ENCODE measurements around the gene LAMP5.

Gene LAMP5, protein sequence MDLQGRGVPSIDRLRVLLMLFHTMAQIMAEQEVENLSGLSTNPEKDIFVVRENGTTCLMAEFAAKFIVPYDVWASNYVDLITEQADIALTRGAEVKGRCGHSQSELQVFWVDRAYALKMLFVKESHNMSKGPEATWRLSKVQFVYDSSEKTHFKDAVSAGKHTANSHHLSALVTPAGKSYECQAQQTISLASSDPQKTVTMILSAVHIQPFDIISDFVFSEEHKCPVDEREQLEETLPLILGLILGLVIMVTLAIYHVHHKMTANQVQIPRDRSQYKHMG

DNA sequence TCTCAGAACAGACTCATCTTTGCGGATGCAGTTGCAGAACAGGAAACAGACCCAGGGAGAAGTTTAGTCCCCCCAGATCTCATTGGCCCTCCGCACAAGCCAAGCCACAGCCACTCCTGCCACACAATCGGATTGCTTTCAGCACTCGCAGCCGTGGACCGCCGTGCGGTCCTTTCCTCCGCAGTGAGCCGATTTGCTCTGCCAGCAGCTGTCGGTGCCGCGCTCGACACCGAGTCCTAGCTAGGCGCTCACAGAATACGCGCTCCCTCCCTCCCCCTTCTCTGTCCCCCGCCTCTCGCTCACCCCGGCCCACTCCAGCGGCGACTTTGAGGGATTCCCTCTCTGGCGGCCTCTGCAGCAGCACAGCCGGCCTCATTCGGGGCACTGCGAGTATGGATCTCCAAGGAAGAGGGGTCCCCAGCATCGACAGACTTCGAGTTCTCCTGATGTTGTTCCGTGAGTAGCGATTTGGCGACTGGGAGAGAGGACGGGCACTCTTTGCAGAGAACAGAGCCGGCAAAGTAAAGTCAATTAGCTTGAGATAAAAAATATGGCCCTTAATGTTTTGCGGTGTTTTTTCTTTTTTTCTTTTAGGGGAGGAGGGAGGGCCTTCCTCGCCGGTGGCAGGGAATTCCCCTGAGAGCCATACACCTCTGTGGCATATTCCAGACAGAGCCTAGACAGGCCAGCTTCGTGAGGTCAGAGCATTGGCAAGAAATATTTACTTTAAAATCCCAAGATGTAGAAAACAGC, at the start of gene LAMP5:
LAMP5 (plus strand) TSS at position 130 of the 753 bp plus-strand sequence; CDS start at position 393, 263 bp downstream.
- no peak for DNase-seq

DNA sequence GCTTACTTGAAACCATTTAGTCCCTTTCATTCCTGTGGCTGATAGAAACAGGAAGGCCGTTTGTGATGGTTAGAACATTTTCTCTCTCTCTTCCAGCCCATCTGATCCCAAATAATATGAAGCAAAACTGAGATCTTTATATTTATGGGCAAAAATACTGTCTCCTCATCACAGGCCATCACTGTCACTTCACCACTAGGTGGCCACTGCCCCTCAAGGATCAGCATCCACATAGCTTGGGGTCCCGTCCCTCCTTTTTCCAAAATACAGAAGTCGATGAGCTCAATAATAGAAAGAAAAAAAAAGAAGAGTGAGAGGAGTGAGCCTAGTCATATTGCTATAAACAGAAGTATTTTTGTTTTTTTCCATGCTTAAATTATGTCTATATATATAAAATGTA, 46.4 kb upstream of the LAMP5 start:
- no peak for DNase-seq

DNA sequence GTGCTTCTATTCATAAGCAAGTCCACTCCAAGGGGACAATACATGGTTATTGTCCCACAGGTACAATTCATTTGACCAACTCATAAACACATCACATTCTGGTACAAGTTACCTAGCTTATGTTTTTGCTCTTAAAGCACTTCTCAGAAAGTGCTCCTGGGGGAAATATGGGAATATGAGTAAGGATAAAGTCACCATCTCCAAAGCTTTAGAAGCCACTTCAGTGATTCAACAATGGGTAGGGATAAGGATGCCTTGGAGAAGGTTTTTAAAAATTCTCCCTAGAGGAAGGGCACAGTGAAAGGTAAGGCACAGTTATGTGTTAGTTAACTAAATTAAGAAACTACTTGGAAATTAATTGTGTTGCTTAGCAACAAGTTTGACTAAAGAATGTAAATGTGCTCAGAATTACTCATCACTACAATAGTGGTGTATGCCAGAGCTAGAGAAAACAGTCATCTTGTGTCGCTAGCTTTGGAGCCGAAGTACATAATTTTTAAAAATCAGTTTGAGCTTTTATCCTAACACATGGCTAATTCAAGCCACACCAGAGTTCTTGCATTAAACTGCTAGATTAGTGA, 39.5 kb upstream of the LAMP5 start:
- no peak for DNase-seq

DNA sequence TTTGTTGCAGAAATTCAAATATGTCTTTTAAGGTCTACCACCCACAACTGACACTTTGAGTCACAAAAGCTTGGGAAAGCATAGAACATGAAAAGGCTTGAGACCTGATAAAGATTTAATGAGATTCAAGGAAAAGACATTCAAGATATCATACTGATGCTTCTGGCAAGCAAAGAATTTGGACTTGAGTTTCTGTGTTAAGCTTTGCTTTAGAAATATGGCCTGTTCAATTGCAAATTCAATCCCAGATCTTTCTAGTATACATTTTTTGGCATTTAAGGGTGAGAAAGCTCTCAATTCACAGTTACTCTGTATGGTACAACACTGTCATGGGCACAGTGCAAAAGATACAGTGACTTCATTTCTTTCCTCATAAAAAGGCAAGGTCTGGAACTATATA, 38.9 kb upstream of the LAMP5 start:
- no peak for DNase-seq

DNA sequence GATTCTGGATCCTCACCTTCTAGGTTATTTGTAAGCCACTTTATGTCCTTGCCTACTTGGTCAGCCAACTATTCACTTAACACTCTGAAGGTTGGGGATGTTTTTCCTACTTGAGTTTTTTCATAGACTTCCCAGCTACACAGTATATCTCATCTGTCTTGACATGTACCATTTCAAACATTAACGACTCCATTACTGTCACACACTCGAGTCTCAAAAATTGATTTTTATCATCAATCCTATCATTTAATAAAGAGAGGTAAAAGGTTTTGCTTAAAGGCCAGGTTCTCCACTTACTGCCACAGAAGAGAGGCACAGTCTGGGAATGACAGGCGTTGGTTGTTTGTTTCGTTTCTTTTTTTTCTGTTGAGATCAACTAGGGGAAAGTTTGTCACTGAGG, 38.2 kb upstream of the LAMP5 start:
- no peak for DNase-seq

DNA sequence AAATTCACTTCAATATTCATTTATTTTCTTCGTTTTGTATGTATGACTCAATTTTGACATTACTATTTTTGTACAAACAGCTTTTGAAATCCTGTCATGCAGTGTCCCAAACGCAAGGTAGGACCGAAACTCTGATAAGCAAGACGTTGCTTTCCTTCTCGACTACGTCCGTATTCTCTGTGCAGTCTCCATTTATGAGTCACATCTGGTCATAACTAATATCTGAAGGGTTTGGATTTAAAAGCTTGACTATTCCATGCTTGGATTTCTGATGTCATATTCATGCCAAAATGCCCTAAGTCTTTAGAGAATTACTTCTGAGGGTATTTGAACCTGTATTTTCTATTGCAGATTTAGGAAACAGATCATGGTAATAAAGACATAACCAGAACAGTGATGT, 37.8 kb upstream of the LAMP5 start:
- DNase-seq = no peak

DNA sequence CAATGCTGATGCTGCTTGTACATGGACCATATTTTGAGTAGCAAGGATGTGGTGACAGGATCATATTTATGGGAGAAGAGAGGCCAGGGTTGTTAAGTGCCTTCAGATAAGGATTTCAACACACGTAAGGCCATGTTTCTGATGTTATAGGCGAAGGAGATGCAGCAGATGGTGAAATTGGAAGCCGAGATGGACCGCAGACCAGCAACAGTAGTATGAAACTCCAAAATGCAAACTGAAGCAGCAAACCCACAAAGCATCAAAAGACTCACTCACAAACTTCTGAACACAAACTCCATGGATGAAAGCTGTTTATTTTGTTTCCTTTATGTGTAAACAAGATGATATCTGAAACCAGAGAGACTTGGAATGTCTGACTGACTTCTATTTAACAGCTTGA, 35.6 kb upstream of the LAMP5 start:
- DNase-seq = no peak

DNA sequence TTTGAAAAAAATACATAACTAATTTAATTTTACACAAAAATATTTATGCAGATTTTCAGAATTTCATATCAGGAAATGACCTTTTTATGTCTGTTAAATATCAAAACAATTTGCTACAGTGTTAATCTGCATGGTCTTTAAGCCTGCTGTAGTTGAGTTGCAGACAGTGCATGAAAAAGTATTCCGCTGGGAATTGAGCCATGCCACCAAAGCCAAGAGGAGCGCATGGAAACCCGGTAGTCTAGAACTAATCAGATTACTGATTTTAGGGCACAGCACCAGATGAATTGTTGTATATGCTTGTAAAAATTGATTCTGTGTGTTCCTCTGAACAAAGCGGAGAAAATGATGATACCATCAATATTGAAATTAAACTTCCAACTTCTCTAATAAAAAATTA, 34.3 kb upstream of the LAMP5 start:
- no peak for DNase-seq

DNA sequence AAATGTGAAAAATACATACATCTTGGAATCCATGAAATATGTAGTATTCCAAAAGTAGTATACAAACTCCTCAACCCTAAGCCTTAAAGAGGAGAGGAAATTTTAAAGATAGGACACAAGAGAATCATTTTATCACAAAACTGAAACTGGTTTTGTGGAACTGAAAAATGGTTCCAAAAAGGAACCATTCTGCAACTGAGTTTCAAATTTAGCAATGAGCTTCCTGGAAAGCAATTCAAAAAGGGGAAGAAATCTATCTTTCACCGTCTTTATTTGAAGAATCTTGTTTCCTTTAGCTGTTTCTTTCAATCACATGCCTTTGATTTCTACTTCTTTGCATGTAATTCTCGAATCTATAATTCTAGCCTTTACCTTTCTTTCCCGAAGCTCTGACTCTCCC, 32.2 kb upstream of the LAMP5 start:
- DNase-seq = no peak

DNA sequence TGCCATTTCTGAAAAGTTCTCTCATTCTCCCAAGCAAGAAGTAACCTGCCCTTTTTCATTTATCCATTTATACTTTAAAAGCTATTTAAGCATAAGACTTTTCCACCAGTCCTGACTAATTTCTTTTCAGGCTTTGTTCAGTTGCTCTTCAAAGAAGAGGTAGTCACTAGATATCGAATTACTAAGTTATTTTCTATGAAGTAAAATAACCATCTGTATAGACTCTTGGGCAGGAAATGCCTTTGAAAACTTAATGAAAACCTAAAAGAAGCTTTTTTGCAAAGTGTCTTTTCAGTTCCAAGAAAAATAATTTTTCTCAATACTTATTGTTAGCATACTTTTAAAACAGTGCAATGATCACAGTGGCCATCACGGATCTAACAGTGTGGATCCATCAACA, 31.3 kb upstream of the LAMP5 start:
- no peak for DNase-seq

DNA sequence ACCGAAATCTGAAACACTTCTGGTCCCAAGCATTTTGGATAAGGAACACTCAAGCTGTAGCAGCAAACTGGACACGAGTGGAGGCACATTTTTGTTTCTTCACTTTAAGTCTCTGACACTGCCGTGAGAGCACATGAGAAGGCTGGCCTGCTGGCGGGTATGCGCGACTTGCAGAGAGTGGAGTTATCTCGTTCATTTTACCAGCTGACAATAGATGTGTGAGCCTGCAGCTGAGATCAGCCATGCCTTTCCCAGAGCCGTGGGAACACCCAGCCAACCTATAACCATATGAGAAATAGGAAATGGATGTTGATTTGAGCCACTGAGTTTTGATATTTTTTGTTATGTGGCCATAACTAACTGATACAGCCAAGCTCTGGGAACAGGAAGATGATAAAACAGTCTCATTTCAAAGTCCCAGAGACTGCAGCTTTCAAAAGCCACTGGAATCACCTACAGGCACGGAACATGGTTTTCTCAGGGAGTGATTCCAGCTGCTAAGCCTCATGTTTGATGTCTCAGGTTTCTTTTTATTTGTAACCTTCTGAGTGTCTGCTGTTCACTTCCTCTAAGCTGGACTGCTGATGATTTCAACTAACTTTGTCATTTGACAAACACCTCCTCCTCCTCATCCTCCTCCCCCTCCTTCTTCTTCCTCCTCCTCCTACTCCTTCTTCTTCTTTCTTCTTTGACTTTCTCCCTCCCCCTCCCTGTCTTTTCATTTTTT, 28.6 kb upstream of the LAMP5 start:
- DNase-seq = no peak

DNA sequence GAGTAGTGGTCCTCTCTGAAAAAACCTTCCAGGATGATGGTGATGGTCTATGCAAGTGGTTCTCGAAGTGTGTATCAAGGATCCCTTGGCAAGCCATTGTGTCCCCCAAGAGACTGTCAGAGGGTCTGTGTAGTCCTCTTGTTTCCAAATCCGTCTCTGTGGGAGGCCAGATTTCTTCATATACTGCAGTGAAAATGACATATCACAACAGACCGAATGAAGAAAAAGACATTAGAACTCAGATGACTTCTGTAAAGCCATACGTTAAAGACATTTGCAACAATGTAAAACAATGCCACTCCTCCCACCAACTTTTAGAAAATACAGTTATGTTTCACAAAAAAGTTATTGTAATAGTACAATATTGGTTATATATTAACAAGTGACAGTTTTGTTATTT, 27.2 kb upstream of the LAMP5 start:
- no peak for DNase-seq

DNA sequence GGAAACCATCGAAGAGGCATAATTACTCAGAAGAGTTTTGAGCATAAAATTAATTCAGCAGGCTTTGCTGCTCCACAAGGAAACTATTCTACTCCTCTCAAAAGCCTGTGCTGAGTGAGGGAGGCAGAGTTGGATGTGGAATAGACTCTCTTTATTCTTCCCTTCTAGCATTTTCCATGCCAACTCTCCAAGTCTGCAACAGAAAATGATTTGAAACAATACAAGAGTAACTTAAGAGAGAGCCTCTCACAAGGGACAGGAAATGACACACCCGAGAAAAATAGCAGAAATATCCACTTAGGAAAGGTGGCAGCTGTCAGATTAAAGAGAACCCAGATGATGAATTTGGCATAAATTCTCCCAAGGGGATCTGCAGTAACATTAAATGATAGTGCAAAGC, 26.3 kb upstream of the LAMP5 start:
- DNase-seq = no peak

DNA sequence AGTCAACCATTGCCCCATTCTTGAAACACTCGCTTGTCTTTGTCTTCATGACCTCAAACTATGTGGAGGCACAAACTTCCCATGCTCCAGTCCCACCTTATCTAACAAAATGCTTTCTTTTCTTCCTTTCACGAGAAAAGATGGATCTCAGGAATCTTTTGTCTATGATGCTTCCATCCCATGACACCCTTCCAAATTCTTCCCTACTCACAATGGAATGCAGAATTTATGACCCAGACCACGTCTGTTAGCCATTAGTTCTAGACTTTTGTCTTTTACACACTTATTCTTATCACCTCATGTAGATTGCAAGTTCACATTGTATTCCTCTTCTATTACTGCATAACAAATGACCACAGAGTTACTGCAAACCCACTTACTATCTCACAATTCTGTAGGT, 24.2 kb upstream of the LAMP5 start:
- DNase-seq = no peak

DNA sequence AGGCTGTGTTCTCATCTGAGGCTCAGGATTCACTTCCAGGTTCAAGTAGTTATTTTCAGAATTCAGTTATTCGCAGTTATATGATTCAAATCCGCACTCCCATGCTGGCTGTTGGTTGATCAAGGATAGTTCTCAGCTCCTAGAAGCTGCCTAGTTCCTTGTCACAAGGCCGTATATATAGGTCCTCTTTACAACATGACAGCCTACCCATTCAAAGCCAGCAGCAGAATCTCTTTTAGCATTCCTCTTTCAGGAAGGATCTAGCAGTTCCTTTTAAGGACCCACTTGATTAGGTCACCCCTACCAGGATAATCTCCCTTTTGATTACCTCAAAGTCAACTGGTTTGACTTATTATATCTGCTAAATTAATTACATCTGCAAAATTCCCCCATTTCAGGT, 23.8 kb upstream of the LAMP5 start:
- no peak for DNase-seq

DNA sequence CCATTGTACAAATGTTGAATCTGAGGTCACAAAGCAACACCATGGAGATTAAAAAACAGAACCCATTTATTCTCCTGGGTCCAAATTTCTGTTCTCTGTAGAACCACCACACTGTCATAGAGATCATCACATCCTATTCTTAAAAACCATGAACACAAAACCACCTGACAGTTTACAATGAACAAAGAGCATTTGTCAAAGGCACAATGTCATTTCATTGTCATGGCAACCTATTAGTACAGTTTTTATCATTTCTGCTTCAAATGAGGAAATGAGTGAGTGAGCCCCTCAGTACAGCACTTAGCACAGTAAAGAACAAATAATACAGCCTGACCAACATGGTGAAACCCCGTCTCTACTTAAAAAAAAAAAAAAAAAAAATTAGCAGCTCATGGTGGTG, 23.1 kb upstream of the LAMP5 start:
- no peak for DNase-seq

DNA sequence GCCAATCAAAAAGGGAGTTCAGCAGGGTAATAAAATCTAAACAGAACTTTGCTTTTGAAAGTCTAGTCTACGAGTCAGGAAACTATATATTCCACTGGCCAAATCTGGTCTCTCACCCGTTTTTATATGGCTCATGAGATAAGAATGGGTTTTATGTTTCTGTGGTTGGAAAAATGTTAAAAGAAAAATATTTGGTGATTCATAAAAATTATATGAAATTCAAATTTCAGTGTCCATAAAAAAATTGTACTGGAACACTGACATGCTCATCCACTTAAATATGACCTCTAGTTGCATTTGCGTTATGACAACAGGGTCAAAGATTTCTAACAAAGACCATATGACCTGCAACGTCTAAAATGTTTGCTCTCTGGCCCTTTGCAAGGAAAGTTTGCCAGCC, 22.3 kb upstream of the LAMP5 start:
- DNase-seq = no peak

DNA sequence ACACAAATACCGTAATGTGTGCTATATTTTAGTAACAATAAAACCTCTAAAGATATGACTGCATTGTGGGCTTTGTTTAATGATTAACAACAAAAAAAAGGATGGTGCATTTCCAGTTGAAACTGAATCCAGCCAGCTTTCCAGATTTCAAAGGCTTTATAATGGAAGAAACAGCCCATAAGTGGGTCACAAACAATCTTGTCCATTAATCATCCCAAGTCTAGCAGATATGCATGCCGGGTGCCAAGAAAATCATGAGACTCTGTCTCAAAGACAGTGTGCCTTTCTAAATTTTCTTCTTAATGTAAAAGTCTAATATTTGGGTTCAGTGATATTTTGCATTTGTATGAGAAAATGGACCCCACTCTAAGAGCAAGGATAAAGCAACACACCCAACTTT, 20.6 kb upstream of the LAMP5 start:
- no peak for DNase-seq

DNA sequence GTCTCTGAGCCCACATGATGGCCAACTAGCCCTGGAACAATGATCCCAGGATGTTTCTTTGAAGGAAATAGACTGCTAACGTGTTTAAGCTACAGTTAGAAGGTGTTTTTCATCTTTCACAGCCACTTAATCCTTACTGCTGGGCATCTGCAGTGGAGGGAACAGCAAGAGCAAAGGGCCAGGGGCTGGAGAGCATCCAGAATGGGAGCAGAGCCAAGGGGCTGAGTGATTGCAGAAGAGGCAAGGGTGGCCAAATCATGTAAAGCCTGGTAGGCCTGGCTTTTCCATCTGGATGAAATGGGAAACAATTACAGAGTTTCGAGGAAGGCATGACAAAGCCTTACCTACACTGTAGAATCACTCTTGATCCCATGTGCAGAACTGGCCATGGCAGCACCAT, 18.7 kb upstream of the LAMP5 start:
- no peak for DNase-seq

DNA sequence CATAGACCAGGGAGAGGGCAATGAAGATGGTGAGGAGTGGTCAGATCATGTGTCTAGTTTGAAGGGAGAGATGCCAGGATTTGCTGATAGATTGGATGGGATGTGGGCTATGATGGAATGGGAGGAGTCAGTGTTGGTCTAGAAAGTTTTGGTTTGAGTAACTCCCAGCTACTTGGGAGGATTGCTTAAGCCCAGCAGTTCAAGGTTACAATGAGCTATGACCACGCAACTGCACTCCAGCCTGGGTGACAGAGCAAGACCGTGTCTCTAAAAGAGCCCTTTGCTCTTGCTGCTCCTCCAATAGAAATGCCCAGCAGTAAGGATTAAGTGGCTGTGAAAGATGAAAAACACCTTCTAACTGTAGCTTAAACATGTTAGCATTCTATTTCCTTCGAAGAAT, 18.2 kb upstream of the LAMP5 start:
- no peak for DNase-seq

DNA sequence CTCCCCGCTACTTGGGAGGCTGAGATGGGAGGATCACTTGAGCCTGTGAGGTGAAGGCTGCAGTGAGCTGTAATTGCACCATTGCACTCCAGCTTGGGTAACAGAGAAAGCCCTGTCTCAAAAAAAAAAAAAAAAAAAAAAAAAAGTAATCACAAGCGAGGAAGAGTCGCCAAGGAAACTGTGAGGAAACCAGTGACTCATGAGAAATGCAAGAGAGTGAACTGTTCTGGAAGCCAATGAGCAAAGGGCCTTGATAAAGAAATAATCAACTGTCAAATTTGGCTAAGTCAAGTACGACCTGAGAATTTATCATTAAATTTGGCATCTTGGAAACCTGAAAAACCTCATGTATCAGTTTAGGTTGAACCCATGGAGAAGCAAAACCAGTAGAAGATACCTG, 16.1 kb upstream of the LAMP5 start:
- DNase-seq = no peak

DNA sequence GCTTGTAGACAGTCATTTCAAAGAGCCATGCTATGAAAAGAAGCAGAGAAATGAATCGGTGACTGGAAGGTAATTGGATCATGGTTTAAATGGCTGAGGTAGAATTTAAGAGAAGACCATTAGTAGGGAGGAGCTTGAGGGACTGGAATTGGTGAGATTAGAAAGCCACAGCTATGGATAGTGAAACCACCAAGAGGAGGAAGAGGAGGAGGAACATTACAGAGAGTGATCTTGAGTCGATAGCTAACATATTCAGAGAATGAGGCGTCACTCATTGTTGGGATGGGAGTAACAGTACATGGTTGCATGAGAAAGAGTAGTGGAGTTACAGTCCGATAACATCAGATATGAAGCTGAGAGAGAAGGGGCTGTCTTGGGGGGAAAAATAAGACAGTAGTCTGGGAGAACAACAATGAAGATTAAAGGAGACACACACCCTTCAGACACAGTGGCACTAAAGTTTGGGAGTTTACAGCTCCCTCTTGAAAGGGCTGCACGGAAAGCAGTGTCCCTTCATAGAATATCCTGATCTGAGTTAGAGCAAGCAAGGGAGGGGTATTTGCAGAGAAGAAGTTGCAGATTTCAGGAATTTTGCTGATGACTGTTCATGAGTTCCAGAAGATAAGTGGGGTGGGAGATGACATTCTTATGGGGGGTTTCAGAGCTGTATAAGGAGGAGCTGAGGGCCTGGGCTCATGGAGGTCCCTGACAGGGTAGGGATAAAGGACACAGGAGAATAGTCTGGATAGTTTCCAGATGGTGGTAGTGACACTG, 15.1 kb upstream of the LAMP5 start:
- no peak for DNase-seq

DNA sequence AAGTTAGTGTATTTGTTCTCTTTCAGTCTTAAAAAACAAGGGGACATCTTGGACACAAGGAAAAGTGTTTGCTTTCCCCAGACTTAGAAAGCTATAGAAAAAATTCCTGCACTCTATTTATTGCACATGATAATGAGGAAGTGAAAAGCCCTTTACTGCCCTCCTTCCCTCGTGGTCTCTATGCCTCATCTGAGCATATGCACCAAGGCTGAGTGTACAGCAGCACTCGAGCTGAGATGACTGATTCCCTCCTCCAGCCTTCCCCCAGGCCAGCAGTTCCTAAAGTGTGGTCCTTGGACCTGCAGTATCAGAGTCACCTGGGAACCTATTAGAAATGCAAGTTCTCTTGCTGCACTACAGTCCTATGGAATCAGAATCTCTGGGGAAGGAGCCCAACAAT, 14.3 kb upstream of the LAMP5 start:
- DNase-seq = no peak
